ENCODE data around the gene ROBO1.

- TF ChIP-seq CTCF (IDR thresholded peaks at IDR 0.05; ENCODE audit: insufficient read depth, low read length, poor library complexity, severe bottlenecking): no peak
- TF ChIP-seq EZH2phosphoT487 (conservative IDR thresholded peaks at IDR 0.05; ENCODE audit: low read length): no peak
These were observed 116.2 kb downstream of the ROBO1 start for GRCh38 chr3:79651536-79652065.
